DMS153 treated with DMSO at 0.1 percent for 48 hours (cell line): ENCODE data around the gene C11orf97.
A peak's percentile ranks its signal among the peaks of the same experiment; 100 is the strongest.

Source experiments
- DNase-seq: peaks from one replicate; lab custom pipeline; 2025; ENCODE audit not compliant: unreplicated experiment; lab: John Stamatoyannopoulos, UW

Gene C11orf97

DNA sequence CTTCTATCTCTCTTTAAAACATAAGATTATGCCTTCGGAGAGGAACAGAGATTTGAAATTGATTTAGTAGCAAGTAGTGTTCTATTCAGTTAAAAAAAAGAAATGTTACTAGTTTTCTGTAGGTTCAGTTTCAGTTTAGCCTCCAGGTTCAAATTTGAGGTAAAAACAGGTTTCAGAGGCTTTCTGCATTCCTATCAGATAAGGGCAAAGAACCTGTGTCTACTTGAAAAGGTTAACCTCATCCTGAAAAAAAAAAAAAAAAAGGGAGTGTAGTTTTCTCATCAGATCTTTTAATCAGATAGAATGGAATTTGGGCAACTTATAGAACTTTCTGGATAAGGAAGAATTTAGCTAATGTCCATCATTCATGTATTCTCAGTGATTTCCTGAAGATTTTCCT is 12.1 kb downstream of the C11orf97 start:
- no peak for DNase-seq

GRCh38 chr11:94525546-94526324 is 13.5 kb downstream of the C11orf97 start:
- DNase-seq = no peak

DNA sequence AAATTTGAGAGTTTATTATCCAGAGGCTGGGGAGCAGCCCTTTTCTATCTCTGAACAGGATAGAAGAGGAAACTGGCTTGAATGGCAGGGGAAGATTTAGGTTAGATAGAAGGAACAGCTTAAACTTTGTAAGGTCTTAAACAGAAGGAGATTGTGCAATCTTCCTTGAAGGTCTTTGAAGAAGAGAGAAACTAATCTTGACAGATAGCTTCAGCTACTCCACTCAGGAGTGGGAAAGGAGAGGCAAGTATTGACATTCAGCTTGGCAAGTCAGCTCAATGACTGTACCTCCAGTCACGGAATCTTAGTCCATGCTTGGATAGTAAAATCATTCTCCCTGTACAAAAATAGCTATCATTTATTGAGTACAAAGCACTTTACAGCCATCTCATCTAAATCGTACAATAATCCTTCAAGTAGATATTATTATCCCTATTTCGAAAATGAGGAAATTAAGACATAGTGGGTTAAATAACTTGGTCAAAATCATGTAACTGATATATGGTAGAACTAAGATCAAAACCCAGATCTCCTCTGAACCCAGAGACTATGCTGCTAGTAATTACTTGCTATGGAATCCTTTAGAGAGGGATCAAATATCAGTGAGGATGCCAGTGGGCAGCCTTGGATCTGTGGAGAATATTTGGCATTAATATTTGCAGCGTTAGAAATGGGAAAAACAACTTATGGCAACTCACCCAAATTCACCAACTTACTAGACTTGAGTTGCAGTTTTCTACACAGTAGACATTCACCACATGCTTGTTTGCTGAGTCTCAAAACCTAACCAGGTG is 14.6 kb downstream of the C11orf97 start:
- DNase-seq = no peak

GRCh38 chr11:94528551-94528950 is 16.3 kb downstream of the C11orf97 start:
- DNase-seq = no peak

DNA sequence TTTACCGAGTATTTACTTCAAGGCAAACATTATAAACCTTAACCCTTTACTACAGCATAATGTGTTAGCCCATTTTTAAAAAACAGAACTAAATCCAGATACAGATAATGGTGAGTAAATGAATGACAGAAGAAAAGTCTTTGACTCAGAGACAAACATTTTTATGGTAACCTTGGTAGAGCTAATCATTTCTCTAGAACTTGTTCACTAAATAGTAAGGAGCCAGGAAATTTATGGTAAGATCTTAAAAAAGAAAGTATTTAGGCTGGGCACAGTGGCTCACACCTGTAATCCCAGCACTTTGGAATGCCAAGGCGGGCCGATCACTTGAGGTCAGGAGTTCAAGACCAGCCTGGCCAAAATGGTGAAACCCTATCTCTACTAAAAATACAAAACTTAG is 19.9 kb downstream of the C11orf97 start:
- DNase-seq = no peak

DNA sequence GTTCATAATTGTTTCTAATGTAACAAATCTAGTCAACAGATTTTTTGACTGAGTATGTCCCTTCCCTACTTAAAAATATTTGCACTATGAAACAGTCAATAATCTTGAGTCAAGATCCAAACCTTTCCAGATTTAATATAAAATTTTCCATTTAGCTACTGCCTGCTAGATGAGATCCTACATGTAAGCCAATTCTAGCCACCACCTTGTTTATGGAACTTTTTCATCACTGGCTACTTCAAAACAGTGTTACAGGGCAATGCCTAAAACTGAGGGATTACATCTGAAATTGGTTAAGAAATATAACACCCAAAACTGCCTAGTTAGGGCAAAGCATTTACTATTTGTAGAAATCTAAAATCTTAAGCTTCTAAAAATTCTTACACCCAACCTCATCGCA is 20.9 kb downstream of the C11orf97 start:
- no peak for DNase-seq

- DNase-seq = no peak
Measured at GRCh38 chr11:94533696-94534630, 21.7 kb downstream of the C11orf97 start.

DNA sequence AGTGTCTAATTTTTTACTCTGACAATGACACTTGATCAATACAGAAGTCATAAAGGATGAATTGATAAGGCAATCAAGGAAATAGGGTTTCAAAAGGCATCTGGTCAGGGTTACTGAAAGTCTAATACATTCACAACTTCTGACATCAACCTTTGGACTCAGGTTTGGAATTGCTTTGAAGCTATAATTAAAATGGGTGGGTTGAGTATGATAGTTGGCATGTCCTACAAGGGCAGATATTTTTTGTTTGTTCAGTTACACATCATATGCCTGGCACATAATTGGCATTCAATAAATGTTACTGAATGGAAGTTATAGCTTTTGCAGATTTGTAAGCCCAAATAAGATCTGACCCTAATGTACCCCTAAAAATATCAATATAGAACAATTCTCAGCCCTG is 24.1 kb downstream of the C11orf97 start:
- no peak for DNase-seq

- DNase-seq = no peak
Measured at GRCh38 chr11:94537031-94537600, 24.9 kb downstream of the C11orf97 start.

GRCh38 chr11:94539420-94539819 is 27.2 kb downstream of the C11orf97 start:
- no peak for DNase-seq

DNA sequence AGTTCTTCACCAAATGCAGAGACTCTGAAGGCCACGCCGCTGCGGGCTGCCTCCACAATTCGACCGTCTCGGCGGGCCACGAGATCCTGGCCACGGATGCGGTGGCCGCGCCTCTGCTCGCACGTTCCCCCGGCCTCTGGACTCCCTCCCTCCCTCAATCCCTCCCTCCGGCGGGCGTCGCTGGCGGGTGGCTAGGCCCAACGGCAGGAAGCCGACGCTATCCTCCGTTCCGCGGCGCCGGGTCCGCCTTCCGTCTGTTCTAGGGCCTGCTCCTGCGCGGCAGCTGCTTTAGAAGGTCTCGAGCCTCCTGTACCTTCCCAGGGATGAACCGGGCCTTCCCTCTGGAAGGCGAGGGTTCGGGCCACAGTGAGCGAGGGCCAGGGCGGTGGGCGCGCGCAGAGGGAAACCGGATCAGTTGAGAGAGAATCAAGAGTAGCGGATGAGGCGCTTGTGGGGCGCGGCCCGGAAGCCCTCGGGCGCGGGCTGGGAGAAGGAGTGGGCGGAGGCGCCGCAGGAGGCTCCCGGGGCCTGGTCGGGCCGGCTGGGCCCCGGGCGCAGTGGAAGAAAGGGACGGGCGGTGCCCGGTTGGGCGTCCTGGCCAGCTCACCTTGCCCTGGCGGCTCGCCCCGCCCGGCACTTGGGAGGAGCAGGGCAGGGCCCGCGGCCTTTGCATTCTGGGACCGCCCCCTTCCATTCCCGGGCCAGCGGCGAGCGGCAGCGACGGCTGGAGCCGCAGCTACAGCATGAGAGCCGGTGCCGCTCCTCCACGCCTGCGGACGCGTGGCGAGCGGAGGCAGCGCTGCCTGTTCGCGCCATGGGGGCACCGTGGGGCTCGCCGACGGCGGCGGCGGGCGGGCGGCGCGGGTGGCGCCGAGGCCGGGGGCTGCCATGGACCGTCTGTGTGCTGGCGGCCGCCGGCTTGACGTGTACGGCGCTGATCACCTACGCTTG is 31.7 kb downstream of the C11orf97 start, which contains the start of gene FUT4:
FUT4 (plus strand) TSS at position 227 of the 951 bp plus-strand sequence; CDS start at position 440, 213 bp downstream.
- peak; percentile 77 for DNase-seq

- no peak for DNase-seq
Measured at GRCh38 chr11:94544646-94545263, 32.5 kb downstream of the C11orf97 start.

- DNase-seq = no peak
Measured at GRCh38 chr11:94545264-94546161, 33.3 kb downstream of the C11orf97 start.

GRCh38 chr11:94546162-94546470 is 33.9 kb downstream of the C11orf97 start:
- no peak for DNase-seq

DNA sequence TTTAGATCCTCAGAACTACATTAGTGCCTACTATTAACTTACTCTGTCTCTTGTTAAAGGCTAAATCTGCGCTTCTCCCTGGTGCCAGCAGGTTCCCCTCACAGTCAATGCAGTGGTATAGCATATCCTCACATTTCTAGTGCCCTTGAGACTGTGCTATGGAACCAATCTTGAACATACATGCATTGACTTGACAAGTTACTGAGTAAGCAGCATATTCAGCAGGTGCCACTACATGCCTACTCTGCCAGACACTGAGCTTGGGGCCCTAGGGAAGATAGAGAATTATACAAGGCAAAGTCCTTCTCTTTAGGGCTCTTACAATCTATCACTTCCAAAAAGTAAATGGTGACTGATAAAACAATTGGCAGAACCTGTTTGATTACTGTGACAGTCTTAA is 34.6 kb downstream of the C11orf97 start:
- DNase-seq = no peak

DNA sequence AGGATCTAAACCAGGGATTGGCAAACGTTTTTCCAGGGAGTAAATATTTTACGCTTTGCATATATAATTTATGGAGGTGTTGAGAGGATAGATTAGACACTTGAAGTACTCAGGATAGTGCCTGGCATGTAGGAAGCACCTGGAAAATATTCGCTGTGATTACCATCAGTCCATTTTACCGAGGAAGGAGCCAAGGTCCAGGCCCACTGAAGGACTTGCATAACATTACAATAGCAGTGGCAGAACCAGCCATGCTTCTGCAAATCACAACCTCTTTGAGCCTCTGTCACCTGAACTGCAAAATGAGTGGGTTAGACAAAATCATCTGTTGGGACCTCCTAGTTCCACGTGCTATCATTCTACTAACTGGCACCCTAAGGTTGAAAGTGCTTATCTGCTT is 36.9 kb downstream of the C11orf97 start:
- DNase-seq = no peak

DNA sequence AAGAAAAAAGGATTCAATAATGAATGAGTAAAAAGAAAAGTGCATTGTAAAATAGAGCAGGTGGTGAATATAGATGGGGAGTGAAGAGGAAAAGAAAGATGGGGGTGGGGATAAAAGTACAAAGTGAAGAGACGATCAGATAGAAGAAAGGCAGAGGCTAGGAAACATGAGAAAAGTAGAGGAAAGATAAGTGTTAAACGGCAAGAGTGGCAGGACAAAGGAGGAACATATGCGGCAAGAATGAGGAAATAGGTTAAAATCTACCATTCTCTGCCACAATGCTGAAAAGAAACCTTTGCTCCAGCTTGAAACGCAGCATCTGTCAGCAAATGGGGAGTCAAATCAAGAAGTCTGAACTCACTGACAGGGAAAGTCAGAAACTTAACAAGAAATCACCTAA is 38.3 kb downstream of the C11orf97 start:
- DNase-seq = no peak

DNA sequence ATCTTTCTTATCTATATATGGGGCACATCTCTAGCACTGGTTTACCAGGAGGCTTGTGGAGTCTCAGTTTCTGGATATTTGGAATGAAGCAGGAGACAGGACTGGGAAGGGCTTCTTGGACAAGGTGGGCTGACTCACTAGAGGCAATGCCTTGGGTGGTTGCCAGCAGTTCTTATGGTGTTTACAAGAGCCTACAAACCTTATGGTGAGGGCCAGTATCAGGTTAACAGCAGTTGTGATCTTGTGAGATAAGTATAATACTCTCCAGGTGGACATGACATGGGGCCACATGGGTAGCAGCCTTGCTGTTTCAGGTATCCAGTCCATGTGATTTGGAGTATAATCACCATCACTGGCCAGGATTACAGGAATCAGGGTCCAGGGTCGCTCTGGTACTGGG is 41.7 kb downstream of the C11orf97 start:
- no peak for DNase-seq
